GM19438 (cell line): ENCODE results near the gene RBMS3.
"Not testable (repeated sequence)": the region's sequence is repeated elsewhere in the genome, so short reads cannot be mapped to it uniquely, and the experiment has no call there.

Experiments used
- ATAC-seq: cut with Tn5 transposase; IDR thresholded peaks from one replicate; pipeline ENCODE4 v1.9.1; 2021; ENCODE audit warnings: low read depth; ENCODE audit not compliant: unreplicated experiment

RBMS3 gene

DNA sequence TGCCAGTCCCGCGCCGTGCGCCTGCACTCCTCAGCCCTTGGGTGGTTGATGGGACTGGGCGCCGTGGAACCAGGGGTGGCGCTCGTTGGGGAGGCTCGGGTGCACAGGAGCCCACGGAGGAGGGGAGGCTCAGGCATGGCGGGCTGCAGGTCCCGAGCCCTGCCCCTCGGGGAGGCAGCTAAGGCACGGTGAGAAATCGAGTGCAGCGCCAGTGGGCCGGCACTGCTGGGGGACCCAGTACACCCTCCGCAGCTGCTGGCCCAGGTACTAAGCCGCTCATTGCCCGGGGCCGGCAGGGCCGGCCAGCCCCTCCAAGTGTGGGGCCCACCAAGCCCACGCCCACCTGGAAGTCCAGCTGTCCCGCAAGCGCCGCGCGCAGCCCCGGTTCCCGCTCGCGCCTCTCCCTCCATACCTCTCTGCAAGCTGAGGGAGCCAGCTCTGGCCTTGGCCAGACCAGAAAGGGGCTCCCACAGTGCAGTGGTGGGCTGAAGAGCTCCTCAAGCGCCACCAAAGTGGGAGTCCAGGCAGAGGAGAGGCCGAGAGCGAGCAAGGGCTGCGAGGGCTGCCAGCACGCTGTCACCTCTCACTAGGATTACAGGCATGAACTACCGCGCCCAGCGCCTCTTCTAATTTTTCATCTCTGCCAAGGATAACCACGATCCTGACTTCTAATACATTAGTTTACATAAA lies 192.8 kb downstream of the RBMS3 start:
- not testable (repeated sequence) for ATAC-seq

DNA sequence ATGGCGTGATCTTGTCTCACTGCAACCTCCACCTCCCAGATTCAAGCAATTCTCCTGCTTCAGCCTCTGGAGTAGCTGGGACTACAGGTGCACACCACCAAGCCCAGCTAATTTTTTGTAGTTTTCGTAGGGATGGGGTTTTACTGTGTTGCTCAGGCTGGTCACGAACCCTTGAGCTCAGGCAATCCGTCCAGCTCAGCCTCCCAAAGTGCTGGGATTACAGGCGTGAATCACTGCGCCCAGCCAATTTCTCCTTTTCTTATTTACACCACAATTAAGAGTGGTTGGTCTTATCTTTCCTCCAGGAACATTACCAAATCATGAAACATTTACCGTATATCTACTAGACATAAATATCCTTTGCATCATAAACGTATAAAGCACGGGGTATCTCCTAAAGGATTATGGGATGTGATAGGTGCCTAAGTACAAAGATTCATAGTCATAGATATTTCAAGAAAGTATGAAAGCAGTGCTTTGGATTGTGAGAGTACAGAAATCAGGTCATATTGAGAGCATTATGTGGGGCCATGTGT lies 194.5 kb downstream of the RBMS3 start:
- no peak for ATAC-seq

DNA sequence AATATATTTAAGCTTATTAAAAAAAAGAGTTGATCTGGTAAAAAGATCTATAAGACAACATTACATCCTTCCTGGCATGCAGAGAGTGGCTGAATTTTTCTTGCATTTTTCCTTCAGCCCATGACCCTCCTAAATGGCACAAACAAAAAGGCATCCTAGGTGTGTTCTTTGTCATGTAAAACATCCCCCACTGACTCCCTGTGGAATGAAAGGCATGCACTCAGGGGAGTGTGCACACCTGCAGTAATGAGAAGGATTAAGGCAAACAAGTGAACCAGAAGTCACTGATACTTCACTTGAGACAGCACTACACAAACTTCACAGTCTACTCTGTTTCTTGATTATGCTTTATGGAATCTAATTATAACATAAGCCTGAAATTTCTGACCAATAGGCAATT lies 195.0 kb downstream of the RBMS3 start:
- no peak for ATAC-seq

DNA sequence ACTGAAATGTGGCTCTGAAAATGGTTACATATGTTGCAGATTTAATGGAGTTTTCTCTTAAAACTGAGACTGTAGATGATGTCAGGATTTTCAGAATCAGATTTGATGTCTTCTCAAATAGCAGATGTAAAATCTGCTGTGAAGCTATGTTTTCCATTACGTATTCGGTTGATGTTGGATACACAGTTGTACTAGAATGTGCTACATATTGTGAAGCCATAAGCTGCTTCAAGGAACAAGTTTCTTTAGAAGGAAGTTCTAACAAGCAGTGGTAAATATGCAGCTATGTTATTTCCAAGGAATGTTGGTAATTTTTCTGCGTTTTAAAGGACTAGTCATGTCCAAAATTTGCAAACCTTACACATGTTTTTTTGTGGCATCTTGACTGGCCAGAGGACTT lies 197.7 kb downstream of the RBMS3 start:
- ATAC-seq, result no peak

DNA sequence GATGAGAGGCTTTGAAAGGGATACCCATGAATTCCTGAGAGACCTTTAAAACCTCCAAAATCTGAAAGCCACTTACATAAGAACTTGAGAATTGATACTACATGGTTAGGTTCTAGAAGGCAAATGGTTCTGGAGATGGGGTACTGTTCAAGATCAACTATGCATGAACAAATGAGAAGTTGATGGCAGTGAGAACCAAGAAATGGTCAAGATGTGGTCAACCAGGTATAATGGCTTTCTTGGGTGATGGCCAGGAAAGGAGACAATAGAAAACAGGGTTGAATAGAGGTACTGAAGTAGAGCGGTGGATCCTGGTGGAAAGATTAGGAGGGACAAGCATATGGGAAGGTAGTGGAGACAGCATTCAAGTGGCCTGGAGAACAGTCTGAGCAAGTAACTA lies 200.4 kb downstream of the RBMS3 start:
- ATAC-seq, result no peak

DNA sequence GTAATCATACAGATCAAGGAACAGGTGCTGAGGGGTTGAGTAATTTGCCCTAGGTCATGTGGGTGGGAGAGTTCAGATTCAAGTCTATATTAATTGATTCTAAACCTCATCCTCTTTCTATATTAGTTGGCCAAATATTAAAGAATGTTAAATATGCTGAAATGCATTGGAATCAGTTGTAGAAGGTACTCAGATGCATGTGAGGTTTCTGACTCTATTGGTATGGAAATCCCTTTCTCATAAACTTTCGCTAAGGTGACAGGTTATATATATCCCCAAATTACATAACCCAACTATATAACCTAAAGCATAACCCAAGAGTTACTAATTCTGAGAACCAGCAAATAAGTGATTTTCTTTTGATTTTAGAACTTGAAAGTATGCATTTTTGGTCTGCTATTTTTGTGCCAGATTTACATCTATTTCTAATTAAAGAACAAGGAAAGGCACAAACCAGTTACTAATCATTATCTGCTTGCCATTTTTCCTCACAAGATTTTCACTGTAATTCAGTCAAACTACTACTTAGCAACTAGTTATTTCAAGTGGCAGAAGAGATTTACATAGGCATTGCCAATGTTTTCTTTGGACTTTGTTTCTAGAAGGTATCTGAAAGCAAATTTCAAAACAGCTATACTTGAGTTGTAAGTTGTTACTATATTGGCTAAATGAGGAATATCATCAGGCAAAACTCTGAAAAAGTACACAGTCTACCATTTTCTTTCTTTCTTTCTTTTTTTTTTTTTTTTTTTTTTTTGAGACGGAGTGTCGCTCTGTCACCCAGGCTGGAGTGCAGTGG lies 201.3 kb downstream of the RBMS3 start:
- ATAC-seq, result no peak

DNA sequence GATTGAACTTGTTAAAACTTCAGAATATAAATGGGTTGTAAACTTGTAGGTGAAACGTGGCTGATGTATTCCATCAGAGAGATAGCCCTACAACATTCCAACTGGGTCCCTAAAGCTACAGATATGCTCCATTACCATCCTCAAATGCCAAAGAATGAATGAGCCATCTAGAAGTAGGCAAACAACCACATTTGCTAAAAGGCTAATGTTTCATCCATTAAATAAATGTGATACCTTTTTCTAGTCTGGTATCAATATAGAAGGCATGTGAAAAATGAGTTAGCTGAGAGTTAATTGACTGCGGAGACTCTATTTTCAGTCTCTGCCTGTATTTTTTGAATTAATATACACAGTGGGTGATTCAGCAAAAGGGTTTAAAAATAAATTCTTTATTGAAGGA lies 203.8 kb downstream of the RBMS3 start:
- ATAC-seq, result no peak

DNA sequence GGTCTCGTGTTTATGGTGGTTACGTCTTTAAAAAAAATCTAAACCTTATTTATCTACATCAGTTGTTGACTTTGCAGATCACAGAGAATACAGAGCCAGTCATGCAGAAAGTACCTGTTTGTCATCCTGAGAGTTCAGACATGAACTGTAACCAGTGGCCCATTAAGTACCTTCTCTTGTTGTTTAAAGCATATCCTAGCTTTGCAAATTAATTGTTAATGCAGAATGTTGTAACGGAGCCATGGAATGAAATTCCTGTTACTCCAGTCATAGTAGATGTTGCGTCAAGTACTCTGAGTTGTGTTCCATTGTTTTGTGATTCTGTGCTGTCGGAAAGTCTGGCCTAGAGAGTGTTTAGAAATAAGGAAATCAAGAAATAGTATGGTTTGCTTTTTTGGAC lies 205.2 kb downstream of the RBMS3 start:
- no peak for ATAC-seq

DNA sequence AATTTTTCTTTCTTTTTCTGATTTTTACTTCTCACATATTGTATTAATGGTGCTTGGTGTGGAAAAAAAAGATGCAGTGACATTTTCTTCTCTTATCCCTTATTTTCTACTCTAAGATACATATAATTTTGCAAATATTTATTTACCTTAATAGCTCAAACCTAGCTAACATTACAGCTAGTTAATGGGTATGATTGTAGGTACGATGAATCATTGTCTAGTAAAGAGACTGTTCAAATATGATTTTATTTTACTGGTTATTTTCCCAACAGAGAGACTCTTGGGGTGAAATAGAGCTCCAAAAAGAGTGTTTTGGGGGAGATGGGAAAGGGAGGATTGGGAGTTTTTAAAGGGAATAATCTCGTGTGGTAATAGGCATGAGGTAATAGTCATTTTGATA lies 206.0 kb downstream of the RBMS3 start:
- ATAC-seq, result no peak

DNA sequence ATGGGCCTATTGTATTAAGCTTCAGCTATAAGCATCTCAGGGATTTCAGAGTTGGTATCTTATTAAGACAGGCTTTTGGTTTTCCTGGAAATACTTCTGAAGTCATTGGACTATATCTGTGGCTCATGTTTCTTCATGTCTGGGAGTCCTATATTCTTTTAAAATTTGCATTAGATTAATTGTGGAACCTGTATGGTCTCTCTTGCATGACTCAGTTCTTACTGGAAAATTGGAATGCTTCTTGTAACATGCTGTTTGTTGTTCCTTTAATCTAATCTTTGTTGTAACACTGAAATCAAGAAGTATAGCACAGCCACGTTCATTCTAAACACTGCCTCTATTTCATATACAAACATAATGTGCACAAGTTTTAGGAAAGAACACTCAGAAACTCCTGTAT lies 208.1 kb downstream of the RBMS3 start:
- ATAC-seq, result no peak

DNA sequence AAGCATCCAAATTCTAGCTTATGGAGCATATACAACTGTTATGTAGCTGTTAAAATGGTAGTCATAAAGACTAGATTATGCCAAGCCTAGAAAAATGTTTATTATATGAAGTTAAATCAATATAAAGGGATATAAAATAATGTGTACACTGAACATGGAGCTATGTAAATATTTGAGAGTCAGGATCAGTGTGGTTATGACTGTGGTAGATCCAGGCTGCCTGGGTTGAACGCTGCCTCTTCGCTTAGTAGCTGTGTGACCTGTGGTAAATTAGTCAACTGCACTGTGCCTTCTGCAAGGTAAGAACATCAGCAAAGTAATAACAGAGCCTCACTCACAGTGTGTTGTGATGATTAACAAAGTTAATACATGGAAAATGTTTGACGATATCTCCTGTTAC lies 212.2 kb downstream of the RBMS3 start:
- no peak for ATAC-seq

DNA sequence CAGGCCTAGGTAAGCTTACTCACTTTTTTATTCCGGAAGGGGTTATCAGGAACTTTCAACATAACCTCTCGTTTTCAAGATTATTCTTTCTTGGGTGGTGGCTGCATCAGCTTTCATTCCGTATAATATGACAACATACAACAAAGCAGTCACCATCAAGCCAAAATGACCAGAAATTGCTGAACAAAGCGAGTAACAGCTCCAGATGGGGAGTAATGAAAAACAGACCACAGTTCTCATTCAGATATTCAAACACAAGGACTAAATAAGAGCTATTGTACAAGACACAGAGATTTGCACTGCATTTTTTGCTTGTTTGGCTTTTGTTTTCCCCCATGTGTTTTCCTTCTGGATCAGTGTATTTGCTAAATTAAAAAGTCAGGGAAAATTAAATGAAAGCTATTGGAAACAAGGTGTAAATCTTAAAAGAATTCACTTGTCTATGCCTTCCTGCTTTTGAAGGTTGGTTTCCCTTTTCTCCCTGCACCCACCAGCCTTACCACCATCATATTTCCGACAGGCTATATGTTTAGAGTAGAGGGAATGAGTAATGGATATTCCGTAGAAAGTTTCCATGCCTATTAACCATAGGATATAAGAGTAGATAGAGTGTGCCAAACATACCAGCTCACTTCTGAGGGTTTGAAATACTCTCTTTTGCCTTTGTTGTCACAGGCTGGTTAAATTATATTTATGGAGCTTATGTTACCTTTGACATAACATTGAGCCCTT lies 213.6 kb downstream of the RBMS3 start:
- ATAC-seq, result no peak

DNA sequence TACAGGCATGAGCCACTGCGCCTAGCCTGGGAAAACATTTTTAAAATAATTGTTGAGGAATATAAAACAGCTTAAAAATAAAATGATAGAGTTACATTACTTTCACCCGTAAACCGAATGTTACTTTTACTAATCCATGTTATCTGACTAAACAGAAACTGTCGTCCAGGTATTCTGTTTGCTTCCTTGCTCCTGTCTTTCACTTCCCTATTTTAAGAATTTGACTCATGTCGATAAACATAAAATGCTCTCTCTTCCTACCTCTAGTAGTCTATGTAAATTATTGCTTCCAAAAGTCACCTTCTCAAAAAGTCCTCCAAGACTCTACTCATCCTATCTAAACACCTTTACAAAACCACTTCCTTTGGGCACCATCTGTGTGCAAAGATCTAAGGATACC lies 216.4 kb downstream of the RBMS3 start:
- no peak for ATAC-seq

DNA sequence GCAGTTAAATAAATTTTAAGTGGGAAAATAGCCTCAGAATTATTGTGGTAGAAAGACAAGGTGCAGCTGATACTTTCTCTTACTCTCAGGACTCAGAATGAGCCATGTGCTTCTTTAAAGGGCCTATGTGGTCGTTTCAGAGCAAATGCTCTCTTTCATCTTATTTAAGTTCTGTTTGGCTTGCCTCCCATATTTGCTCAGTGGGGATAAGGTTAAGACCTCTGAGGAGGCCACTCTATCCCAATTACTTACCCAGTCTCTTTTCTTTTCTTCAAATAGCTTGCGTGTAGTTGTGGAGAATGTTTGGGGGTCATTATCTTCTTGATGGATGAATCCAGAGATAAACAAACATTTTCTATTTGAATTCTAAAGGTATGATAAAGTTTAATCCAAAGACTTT lies 221.9 kb downstream of the RBMS3 start:
- no peak for ATAC-seq

DNA sequence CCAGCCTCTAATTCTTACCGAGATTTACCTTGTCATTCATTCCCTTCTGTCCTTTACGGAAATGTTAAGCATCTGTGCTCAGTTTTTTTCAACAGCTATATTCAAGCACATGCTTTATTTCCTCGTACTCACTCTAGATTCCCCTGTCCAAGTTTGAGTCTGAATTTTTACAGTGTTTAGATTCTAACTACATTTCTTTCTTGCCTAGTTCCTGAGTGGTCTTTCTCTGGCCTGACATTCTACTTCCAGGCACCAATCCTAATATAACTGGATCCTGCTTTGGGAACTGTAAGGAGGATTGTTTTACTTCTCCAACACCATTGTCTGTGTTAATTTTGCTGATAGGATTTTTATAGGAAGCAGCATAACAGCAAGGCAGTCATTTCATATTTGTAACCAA lies 222.4 kb downstream of the RBMS3 start:
- no peak for ATAC-seq

DNA sequence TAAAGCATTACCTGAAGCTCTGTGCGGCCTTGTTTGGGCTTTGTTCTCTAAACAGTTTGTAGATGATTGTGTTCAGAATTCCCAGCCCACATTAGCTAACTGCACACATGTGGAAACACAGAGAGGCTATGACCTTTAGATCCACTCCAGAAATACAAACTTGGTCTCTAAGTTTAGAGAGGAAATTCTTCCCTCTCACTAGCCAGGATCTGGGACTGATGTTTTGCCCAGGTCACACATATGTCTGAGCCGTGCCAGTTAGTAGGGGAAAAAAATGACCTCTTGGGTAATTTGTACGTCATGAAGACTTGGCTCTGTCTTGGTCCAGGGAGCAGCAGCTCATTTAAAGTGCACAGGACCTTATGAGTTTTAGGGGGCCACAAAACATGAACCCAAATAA lies 223.1 kb downstream of the RBMS3 start:
- no peak for ATAC-seq

DNA sequence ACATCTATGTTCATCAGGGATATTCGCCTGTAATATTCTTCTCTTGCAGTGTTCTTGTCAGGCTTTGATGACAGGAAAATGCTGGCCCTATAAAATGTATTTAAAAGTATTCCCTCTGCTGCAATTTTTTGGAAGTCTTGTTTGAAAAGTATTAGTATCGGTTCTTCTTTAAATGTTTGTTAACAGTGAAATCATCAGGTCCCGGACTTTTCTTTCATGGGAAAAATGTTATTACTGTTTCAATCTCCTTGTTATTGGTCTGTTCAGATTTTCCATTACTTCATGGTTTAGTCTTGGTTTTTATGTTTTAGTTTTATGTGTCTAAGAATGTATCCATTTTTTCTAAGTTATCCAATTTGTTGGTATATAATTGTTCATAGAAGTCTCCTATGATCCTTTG lies 225.6 kb downstream of the RBMS3 start:
- no peak for ATAC-seq

DNA sequence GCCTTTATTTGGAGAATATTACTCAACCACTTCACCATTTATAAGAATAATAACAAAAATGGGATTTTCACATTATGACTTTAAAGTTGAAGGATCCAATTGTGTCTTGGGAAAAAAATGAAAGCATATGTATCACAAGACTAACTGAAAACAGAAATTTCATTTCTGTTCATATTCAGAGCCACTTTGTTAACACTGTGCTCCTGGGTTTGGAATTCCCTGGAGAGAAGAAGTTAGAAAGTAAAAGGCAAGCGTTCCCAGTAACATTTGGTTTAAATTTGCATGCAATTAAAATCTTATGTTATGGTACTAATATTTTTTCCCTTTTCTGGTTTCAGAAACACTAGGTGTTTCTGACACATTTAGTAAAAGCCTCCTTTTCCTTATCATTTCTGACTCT lies 230.8 kb downstream of the RBMS3 start:
- no peak for ATAC-seq

DNA sequence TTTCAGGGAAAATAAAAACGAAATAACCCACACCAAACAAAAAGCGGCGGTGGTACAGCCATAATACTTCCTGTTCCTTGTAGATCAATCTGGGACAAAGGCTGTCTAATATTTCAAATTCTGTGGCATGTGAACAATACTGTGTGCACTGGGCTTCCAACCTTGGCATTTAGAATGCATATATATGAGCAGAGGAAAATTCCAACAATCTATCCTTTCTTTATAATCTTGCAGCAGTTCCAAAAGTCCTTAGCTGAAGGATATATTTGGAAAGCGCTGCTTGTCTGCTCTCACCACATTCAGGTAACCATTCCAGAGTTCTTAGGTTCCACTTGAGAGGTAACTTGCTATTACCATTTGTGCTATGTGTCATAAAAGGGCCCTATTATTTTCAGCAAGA lies 231.8 kb downstream of the RBMS3 start:
- ATAC-seq, result no peak

DNA sequence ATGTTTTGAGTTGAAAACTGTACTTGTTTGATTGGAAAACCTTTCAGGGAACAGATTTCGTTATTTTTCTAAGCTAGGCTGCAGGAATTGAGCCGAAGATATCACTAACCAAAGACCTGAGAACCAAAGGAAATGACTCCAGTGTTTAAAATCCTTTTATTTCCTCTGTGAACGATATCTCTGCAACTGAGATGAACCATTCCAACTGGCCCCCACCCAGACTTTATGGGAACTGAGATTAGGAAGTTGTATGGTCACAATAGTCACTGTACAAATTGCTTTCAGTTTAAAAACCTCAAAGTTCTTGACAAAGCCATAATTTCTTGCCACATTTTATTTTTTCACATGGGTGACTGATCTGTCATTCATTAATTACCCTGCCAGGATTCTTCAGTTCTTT lies 232.4 kb downstream of the RBMS3 start:
- ATAC-seq, result no peak

DNA sequence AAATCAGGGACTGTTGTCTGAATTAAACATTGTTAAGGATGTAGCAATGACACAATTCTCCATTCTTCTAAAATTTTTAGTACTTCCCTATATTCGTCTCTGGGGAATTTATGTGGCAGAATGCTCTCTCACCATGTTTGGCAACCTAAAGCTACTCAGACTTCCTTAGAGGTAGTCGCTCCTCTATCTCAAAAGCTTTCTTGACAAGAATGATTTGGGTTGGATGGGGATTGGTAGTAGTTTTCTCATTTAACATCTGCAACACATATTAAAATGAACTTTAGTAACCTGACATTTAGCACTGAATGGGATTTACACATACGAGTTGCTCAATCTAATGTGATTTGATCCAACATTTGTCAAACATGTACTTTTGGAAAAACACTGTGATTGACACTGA lies 233.3 kb downstream of the RBMS3 start:
- ATAC-seq, result no peak
